Right lobe of liver (tissue), 4 donors: ENCODE results near the gene ADH5.

Source experiments
- POLR2A ChIP-seq: fragments of 450-650 bp; IDR thresholded peaks from one replicate; pipeline ENCODE4 v1.6.1; 2017; ENCODE audit warnings: antibody characterized with exemption, mild to moderate bottlenecking
- TF ChIP-seq, protein P1 (sequence below), 4 donors: fragments of 200-600 bp in 3 of 4; fragments of 450-650 bp in 1 of 4; IDR thresholded peaks; one replicate each; pipeline versions ENCODE4 v1.5.1 to v1.8.0; 2016 to 2022; ENCODE audit warnings: antibody characterized with exemption in 4 of 4, mild to moderate bottlenecking in 2 of 4
- donor health status: DM: no; HTN: no; CAD: no.
- donor health status: DM: no; HTN: no; CAD: no.
- donor health status: DM: no; HTN: yes; CAD: no.

DNA sequence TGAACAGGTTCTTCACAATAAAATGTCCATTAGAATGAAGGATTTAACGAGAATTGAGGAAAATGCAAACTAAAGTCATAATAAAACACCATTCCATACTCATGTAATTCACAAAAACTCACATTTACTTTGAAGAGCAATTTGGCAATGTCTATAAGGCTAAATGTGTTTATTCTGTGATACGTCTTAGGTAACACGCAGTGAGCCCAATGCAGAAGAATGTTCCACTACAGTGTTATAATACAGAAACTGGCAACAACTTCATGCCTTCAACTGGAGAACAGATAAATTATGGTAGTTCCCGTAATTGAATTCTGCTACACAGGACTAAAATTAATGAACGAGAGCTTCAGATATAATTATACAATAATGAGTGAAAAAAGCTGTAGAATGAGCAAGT is 17.4 kb downstream of the ADH5 start:
- TF ChIP-seq, protein P1, sequence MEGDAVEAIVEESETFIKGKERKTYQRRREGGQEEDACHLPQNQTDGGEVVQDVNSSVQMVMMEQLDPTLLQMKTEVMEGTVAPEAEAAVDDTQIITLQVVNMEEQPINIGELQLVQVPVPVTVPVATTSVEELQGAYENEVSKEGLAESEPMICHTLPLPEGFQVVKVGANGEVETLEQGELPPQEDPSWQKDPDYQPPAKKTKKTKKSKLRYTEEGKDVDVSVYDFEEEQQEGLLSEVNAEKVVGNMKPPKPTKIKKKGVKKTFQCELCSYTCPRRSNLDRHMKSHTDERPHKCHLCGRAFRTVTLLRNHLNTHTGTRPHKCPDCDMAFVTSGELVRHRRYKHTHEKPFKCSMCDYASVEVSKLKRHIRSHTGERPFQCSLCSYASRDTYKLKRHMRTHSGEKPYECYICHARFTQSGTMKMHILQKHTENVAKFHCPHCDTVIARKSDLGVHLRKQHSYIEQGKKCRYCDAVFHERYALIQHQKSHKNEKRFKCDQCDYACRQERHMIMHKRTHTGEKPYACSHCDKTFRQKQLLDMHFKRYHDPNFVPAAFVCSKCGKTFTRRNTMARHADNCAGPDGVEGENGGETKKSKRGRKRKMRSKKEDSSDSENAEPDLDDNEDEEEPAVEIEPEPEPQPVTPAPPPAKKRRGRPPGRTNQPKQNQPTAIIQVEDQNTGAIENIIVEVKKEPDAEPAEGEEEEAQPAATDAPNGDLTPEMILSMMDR (IDR thresholded peaks at IDR 0.05), result no peak
- no peak for TF ChIP-seq POLR2A
